GM13977 (cell line): Measurements from ENCODE around the gene ZZZ3.

Experiments
- DNase-seq: peaks from one replicate; pipeline ENCODE4 v3.0.0; 2012; ENCODE audit warnings: low spot score
- CTCF ChIP-seq: IDR thresholded peaks from 2 replicates; pipeline ENCODE4 v1.5.1; 2012; ENCODE audit warnings: mild to moderate bottlenecking, control low read depth; ENCODE audit not compliant: insufficient read depth; ENCODE audit errors: extremely low read depth, missing control alignments
- in situ Hi-C: fragments of 300-500 bp; cut with MboI; formaldehyde crosslinking; loops from one replicate; pipeline ENCODE4 v1.12.0; 2022; ENCODE audit warnings: low sequenced_read_pairs, low pct_unique_long_range_greater_than_20kb, mixed read lengths, inconsistent platforms; ENCODE audit not compliant: unreplicated experiment

ZZZ3 gene

GRCh38 chr1:77642196-77642595, 40.3 kb downstream of the ZZZ3 start:
- DNase-seq = no peak
- TF ChIP-seq CTCF = no peak
- in situ Hi-C loops = no loop called here

DNA sequence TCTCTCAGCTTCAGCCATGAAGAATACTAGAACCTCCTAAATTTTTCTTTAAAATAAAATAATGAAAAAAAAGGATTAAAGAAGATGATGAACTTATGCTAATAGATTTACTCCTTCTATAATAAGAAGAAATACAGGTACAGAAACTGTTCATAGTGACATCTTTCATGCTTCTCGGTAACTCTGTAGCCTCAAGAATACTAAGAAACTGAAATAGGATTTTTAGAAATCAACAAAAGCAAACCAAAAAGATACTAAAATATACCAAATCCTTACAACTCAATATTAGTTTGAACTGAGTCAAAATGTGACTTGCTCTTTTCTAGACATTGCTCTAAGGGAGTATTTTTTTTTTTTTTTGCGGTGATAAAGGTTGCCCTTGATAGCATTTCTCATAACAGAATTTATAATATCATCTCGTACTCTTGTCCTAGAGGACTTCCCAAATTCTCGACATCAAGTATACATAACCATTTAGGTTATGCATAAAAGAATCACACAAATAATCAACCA, 42.8 kb downstream of the ZZZ3 start:
- no peak for TF ChIP-seq CTCF
- in situ Hi-C loops = no loop called here

DNA sequence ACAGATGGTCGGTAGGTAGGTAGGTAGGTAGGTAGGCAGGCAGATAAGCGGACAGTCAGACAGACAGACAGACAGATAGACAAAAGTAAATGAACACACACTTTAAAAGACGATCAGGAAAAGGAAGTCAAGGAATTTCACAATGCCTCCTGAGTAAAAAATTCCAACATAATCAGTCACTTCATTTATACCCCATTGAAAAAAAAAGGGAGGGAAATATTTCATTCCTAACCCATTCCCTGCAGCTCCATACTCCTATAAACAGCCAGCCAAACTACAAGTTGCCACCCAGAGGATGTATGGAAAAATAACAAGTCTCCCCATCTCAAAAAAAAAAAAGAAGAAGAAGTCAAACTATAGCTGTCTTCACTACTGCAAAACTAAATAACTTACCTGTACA, 43.4 kb downstream of the ZZZ3 start:
- in situ Hi-C loops = no loop called here
- DNase-seq = no peak

More for the DNA sequence above, 42.8 kb downstream of the ZZZ3 start:
- DNase-seq = no peak

DNA sequence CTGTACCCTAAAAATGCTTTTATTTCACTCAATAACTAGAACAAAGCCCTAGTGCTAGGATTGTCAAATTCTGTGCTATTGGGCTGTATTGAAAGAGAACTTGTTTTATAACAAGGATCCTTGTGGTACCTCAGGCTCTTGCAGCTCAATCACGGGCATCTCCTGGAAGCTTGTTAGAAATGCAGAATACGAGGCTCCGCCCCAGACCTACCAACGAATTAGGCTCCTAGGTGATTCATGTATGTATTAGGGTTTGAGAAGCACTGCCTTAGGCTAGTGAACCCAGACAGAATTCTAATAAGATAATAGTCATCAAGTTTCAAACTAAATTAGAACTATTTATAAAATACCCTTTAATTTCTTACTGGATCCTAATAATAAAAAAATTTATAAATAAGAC, 45.6 kb downstream of the ZZZ3 start:
- DNase-seq = no peak
- in situ Hi-C loops = no loop called here
- TF ChIP-seq CTCF = no peak

More for the DNA sequence above, 43.4 kb downstream of the ZZZ3 start:
- TF ChIP-seq CTCF = no peak
